IMR-90 (cell line): ENCODE results near the gene CD300LG.

Experiments used
- POLR2A ChIP-seq: IDR thresholded peaks from 2 replicates; pipeline ENCODE4 v1.6.1; 2012; ENCODE audit warnings: mild to moderate bottlenecking, low read depth, low read length
- RAD21 ChIP-seq: IDR thresholded peaks from 2 replicates; pipeline ENCODE4 v1.6.1; 2012; ENCODE audit warnings: low read length, improper control_type of control experiment
- RFX5 ChIP-seq: IDR thresholded peaks from 2 replicates; pipeline ENCODE4 v1.8.0; 2012; ENCODE audit warnings: low read depth, mild to moderate bottlenecking, low read length, moderate library complexity
- SMC3 ChIP-seq: fragments of 150-350 bp; IDR thresholded peaks from 2 replicates; pipeline ENCODE4 v1.6.1; 2016; ENCODE audit warnings: low read depth, mild to moderate bottlenecking, antibody characterized with exemption, low read length, moderate library complexity
- TF ChIP-seq, protein P1 (sequence below): conservative IDR thresholded peaks from 2 replicates; pipeline ENCODE4 v1.5.1; 2012; ENCODE audit warnings: mild to moderate bottlenecking, low read depth, low read length, improper control_type of control experiment

GRCh38 chr17:43814714-43815113 lies 32.3 kb upstream of the CD300LG start:
- TF ChIP-seq RFX5 (no peak), RAD21 (no peak), SMC3 (no peak), POLR2A (no peak)
- TF ChIP-seq, protein P1, sequence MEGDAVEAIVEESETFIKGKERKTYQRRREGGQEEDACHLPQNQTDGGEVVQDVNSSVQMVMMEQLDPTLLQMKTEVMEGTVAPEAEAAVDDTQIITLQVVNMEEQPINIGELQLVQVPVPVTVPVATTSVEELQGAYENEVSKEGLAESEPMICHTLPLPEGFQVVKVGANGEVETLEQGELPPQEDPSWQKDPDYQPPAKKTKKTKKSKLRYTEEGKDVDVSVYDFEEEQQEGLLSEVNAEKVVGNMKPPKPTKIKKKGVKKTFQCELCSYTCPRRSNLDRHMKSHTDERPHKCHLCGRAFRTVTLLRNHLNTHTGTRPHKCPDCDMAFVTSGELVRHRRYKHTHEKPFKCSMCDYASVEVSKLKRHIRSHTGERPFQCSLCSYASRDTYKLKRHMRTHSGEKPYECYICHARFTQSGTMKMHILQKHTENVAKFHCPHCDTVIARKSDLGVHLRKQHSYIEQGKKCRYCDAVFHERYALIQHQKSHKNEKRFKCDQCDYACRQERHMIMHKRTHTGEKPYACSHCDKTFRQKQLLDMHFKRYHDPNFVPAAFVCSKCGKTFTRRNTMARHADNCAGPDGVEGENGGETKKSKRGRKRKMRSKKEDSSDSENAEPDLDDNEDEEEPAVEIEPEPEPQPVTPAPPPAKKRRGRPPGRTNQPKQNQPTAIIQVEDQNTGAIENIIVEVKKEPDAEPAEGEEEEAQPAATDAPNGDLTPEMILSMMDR, result no peak
